ENCODE measurements around the gene SCUBE1.

DNA sequence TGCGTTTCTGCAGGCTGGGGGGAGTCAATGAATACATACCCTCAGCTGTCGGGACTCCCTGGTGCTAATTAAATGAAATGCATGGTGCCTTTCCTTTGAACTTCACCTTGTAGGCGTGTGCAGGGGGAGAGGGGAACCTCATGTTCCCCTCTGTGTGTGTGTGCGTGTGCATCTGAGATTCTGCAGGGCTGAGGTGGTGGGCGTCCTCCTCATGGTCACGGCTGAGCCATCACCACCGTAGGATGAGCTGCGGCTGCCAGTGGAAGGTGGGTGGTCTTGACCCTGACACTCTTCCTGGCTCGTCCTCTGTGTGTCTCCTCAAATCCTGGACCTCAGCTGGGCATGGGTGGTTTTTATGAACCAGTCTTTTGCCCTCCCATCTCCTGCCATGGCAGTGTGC lies 103.2 kb downstream of the SCUBE1 start:
- TF ChIP-seq CTCF (IDR thresholded peaks at IDR 0.05) (no peak), TCF7L2 (IDR thresholded peaks at IDR 0.05; ENCODE audit: low read depth, low read length) (no peak)
